Neural crest cell (in vitro differentiated cells): Measurements from ENCODE around the gene SPATA32. TPM values are rescaled to one million over a fixed set of nuclear protein-coding genes. Genes with fewer than 3 reads are reported as not detected.

Experiments
- DNase-seq: peaks from one replicate; pipeline ENCODE4 v3.0.0; 2021; ENCODE audit warnings: low read depth, mixed read lengths, low spot score
- H3K27ac Mint-ChIP-seq: one replicate; pipeline ENCODE4 v1.8.0; 2021; ENCODE audit warnings: mild to moderate bottlenecking, mixed read lengths; ENCODE audit not compliant: unreplicated experiment
- H3K27me3 Mint-ChIP-seq: 2 replicates; pipeline ENCODE4 v1.8.0; 2021; ENCODE audit warnings: low read depth, mild to moderate bottlenecking, mixed read lengths
- H3K36me3 Mint-ChIP-seq: 2 replicates; pipeline ENCODE4 v1.8.0; 2021; ENCODE audit warnings: low read depth, mild to moderate bottlenecking, mixed read lengths
- H3K4me1 Mint-ChIP-seq: 2 replicates; pipeline ENCODE4 v1.8.0; 2021; ENCODE audit warnings: mixed read lengths
- H3K4me3 Mint-ChIP-seq: one replicate; pipeline ENCODE4 v1.8.0; 2021; ENCODE audit warnings: mild to moderate bottlenecking, mixed read lengths
- H3K9me3 Mint-ChIP-seq: 2 replicates; pipeline ENCODE4 v1.8.0; 2021; ENCODE audit warnings: mixed read lengths
- total RNA-seq: library from RNA; stranded (reverse); gene quantifications from 2 replicates; pipeline ENCODE4 v1.2.1, GENCODE V29; 2021
- TF ChIP-seq, protein P1 (sequence below): fragments of 200-600 bp; sonication (generic); conservative IDR thresholded peaks from 2 replicates; pipeline ENCODE4 v1.5.0; 2021; ENCODE audit warnings: antibody characterized with exemption, mild to moderate bottlenecking

SPATA32 gene
- total RNA-seq, 1 donor from 2014 or later: 0.23 TPM

DNA sequence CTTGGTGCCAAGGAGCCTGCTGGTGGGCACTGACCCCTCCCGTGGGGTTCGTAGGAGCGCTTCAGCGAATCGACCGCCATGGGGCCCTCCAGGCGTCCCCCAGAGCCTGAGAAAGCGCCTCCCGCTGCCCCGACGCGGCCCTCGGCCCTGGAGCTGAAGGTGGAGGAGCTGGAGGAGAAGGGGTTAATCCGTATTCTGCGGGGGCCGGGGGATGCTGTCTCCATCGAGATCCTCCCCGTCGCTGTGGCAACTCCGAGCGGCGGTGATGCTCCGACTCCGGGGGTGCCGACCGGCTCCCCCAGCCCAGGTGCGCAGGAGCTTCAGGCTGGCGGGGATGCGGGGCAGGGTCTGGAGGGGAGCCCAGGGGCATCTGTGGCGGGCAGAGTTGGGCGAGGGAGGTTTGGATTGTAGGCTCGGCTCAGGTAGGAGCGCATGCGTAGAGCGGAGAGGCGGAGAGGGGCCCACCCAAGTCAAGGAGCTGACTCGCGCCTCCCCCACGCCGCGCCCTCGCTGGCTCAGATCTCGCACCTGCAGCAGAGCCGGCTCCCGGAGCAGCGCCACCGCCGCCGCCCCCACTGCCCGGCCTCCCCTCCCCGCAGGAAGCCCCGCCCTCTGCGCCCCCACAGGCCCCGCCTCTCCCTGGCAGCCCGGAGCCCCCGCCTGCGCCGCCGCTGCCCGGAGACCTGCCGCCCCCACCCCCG is 20.4 kb downstream of the SPATA32 start:
- Mint-ChIP-seq H3K4me1 (peaks cover 17% of the 10 kb centered on the region), H3K27ac (no peak overlapping the region), H3K27me3 (peaks cover 70% of the 10 kb centered on the region), H3K4me3 (peak overlapping the region; percentile 51), H3K9me3 (no peaks in the 10 kb centered on the region), H3K36me3 (no peaks in the 10 kb centered on the region)
- DNase-seq: no peak
- TF ChIP-seq, protein P1, sequence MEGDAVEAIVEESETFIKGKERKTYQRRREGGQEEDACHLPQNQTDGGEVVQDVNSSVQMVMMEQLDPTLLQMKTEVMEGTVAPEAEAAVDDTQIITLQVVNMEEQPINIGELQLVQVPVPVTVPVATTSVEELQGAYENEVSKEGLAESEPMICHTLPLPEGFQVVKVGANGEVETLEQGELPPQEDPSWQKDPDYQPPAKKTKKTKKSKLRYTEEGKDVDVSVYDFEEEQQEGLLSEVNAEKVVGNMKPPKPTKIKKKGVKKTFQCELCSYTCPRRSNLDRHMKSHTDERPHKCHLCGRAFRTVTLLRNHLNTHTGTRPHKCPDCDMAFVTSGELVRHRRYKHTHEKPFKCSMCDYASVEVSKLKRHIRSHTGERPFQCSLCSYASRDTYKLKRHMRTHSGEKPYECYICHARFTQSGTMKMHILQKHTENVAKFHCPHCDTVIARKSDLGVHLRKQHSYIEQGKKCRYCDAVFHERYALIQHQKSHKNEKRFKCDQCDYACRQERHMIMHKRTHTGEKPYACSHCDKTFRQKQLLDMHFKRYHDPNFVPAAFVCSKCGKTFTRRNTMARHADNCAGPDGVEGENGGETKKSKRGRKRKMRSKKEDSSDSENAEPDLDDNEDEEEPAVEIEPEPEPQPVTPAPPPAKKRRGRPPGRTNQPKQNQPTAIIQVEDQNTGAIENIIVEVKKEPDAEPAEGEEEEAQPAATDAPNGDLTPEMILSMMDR: no peak

DNA sequence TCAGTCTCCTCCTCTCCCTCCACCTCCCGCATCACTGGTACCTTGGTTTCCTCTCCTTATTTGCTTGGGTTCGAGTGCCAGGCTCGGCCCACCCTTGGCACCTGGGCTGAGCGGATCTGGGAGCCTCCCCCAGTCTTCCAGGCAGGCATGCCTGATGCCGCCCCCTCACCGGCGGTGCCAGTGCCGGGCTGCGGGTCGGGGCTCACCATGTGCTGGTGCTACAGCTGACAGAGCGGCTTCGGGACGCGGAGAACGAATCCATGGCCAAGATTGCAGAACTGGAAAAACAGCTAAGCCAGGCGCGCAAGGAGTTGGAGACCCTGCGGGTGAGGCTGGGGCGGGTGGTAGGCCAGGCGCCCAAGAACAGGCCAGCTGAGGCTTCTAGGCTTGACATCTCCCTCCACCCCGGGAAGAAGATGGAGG is 21.0 kb downstream of the SPATA32 start:
- peaks cover 13% of the 10 kb centered on the region for H3K4me1 Mint-ChIP-seq
- peak overlapping the region; percentile 51 for H3K4me3 Mint-ChIP-seq
- peaks cover 67% of the 10 kb centered on the region for H3K27me3 Mint-ChIP-seq
- no peak overlapping the region for H3K27ac Mint-ChIP-seq
- no peaks in the 10 kb centered on the region for H3K9me3 Mint-ChIP-seq
- DNase-seq: no peak
- TF ChIP-seq, protein P1: no peak
- no peaks in the 10 kb centered on the region for H3K36me3 Mint-ChIP-seq

DNA sequence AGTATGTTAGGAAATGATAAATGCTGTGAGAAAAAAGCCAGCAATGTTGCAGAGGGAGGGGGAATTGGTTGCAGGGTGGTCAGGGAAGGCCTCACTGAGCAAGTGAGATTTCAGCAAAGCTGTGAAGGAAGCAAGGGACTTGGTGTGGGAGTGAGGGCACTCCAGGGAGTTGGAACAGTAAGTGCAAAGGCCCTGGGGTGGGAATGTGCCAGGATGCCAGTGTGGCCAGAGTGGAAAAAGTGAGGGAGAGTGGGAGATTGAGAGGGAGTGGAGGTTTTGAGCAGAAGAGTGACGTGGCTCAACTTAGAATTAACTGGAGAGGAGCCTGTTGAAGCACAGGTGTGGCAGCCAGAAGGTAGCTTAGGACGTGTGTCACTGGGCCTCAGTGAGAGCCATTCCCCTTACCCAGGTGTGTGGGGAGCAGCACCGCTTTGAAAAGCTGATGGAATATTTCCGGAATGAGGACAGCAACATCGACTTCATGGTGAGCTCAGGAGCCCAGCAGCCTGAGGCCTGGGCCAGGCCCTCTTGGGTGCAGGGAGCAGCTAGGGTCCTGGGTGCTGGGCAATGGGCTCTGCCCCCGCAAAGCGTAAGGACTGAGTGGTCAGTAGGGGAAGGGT is 23.6 kb downstream of the SPATA32 start:
- Mint-ChIP-seq H3K27me3 (peaks cover 77% of the 10 kb centered on the region), H3K4me1 (peaks cover 5% of the 10 kb centered on the region), H3K4me3 (peak overlapping the region; percentile 17), H3K27ac (peak overlapping the region; percentile 92), H3K36me3 (no peaks in the 10 kb centered on the region), H3K9me3 (no peaks in the 10 kb centered on the region)
- no peak for DNase-seq
- TF ChIP-seq, protein P1: no peak

DNA sequence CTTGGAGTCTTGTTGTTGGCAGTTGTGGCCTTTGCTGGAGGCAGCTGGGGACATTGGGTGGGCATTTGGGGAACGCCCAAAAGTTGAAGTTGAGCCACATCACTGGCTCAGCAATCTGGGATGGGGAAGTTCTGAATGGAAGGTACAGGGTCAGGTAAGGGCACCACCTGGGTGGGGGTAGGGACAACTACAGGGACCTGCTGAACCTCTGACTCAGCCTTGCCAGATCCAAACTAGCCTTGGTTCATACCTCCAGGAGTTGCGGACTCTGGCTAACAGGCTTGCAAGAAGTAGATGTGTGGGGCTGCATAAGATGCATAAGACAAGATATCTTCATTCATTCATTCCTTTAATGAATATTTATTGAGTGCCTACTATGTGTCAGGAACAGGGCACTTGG is 24.2 kb downstream of the SPATA32 start:
- Mint-ChIP-seq H3K27me3 (peaks cover 74% of the 10 kb centered on the region), H3K9me3 (no peaks in the 10 kb centered on the region), H3K4me1 (peaks cover 3% of the 10 kb centered on the region), H3K27ac (no peak overlapping the region), H3K36me3 (no peaks in the 10 kb centered on the region), H3K4me3 (peak overlapping the region; percentile 17)
- no peak for DNase-seq
- TF ChIP-seq, protein P1: no peak

DNA sequence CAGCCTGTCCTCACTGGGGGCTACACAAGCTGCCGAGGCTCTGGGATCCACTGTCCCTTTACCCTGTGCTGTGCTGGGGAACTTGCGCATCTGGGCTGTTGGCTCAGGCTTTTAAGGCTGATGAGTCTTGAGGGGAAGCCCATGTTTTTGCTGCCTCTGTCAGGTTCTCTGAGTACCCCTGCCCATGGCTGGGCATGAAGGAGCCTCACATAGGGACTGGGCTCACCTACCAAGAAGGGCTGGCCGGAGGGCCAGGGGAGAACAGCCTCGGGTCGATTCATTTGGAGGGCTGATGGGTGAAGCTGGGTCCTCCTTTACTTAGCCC is 25.6 kb downstream of the SPATA32 start:
- Mint-ChIP-seq H3K27me3 (peaks cover 70% of the 10 kb centered on the region), H3K27ac (no peak overlapping the region), H3K36me3 (no peaks in the 10 kb centered on the region), H3K4me3 (no peak overlapping the region), H3K9me3 (no peaks in the 10 kb centered on the region), H3K4me1 (no peaks in the 10 kb centered on the region)
- TF ChIP-seq, protein P1: no peak
- DNase-seq: no peak
